Measurements from ENCODE around the gene NRBF2.
"Not testable (repeated sequence)": the region's sequence is repeated elsewhere in the genome, so short reads cannot be mapped to it uniquely, and the experiment has no call there.

DNA sequence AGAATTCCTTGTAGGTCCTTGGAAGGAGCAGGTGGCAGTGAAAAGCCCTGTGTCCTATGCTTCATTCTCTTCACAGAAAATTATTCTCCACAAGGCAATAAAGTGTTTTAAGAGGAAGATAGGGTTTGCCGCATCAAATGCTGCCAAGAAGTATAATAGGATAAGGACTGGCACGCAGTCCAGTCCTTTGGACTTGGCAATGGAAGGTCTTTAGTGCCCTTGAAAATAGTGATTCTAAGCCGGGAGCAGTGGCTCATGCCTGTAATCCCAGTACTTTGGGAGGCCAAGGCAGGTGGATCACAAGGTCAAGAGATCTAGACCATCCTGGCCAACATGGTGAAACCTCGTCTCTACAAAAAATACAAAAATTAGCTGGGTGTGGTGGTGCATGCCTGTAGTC, 29.9 kb upstream of the NRBF2 start:
- TF ChIP-seq, protein P1, sequence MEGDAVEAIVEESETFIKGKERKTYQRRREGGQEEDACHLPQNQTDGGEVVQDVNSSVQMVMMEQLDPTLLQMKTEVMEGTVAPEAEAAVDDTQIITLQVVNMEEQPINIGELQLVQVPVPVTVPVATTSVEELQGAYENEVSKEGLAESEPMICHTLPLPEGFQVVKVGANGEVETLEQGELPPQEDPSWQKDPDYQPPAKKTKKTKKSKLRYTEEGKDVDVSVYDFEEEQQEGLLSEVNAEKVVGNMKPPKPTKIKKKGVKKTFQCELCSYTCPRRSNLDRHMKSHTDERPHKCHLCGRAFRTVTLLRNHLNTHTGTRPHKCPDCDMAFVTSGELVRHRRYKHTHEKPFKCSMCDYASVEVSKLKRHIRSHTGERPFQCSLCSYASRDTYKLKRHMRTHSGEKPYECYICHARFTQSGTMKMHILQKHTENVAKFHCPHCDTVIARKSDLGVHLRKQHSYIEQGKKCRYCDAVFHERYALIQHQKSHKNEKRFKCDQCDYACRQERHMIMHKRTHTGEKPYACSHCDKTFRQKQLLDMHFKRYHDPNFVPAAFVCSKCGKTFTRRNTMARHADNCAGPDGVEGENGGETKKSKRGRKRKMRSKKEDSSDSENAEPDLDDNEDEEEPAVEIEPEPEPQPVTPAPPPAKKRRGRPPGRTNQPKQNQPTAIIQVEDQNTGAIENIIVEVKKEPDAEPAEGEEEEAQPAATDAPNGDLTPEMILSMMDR (IDR thresholded peaks at IDR 0.05 in 2 of 3, conservative IDR thresholded peaks at IDR 0.05 in 1 of 3; ENCODE audit: insufficient read depth in 2 of 3, low read depth in 1 of 3, low read length in 3 of 3) = not testable (repeated sequence)
- TF ChIP-seq HDAC2 (IDR thresholded peaks at IDR 0.05); FOXJ3 (CRISPR knock-in tag; IDR thresholded peaks at IDR 0.05); HDAC6 (IDR thresholded peaks at IDR 0.05; ENCODE audit: low read depth, low read length); RFX1 (IDR thresholded peaks at IDR 0.05); CEBPB (tag; IDR thresholded peaks at IDR 0.05); POLR2AphosphoS5 (IDR thresholded peaks at IDR 0.05; ENCODE audit: control insufficient read depth, insufficient read depth, low read depth, low read length); POLR2A (conservative IDR thresholded peaks at IDR 0.05); ZFX (CRISPR knock-in tag; IDR thresholded peaks at IDR 0.05): not testable (repeated sequence)
- TF ChIP-seq, protein P2, sequence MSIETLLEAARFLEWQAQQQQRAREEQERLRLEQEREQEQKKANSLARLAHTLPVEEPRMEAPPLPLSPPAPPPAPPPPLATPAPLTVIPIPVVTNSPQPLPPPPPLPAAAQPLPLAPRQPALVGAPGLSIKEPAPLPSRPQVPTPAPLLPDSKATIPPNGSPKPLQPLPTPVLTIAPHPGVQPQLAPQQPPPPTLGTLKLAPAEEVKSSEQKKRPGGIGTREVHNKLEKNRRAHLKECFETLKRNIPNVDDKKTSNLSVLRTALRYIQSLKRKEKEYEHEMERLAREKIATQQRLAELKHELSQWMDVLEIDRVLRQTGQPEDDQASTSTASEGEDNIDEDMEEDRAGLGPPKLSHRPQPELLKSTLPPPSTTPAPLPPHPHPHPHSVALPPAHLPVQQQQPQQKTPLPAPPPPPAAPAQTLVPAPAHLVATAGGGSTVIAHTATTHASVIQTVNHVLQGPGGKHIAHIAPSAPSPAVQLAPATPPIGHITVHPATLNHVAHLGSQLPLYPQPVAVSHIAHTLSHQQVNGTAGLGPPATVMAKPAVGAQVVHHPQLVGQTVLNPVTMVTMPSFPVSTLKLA (conservative IDR thresholded peaks at IDR 0.05) = not testable (repeated sequence)
